ENCODE results near the gene TNRC6B. TPM values are rescaled to one million over a fixed set of nuclear protein-coding genes. Genes with fewer than 3 reads are reported as not detected.
A peak's percentile ranks its signal among the peaks of the same experiment; 100 is the strongest.

Gene TNRC6B
- total RNA-seq, 1 donor from 2014 or later: 60.0 TPM

DNA sequence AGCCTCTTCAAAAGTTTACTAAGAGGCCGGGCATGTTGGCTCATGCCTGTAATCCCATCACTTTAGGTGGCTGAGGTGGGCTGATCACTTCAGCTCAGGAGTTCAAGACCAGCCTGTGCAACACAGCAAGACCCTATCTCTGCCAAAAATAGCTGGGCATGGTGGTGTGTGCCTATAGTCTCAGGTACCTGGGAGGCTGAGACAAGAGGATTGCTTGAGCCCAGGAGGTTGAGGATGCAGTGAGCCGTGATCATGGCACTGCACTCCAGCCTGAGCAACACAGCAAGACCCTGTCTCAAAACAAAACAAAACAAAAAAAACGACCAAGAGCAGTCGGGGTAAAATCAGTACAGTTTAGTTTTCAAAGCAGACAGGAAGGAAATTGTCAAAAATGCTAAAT lies 163.9 kb downstream of the TNRC6B start:
- Histone ChIP-seq H3K79me2 (ENCODE audit: low read depth) (peaks cover 3% of the 10 kb centered on the region), H2AFZ (replicated peaks) (no peak overlapping the region), H3K27ac (no peak overlapping the region), H3K9me3 (ENCODE audit: low read depth) (no peaks in the 10 kb centered on the region), H3K9ac (no peak overlapping the region), H3K36me3 (no peaks in the 10 kb centered on the region), H3K4me1 (no peaks in the 10 kb centered on the region), H3K4me3 (no peak overlapping the region), H3K27me3 (no peaks in the 10 kb centered on the region), H3F3A (ENCODE audit: low read depth) (peaks cover 9% of the 10 kb centered on the region), H3K4me2 (no peak overlapping the region), H4K20me1 (ENCODE audit: low read depth) (no peaks in the 10 kb centered on the region)
- H3K4me3 Mint-ChIP-seq: no peak overlapping the region
- DNase-seq (ENCODE audit: low spot score): no peak
- no peaks in the 10 kb centered on the region for H3K36me3 Mint-ChIP-seq
- no peak overlapping the region for H3K27ac Mint-ChIP-seq
- H3K27me3 Mint-ChIP-seq (ENCODE audit: insufficient read depth, low read depth): no peaks in the 10 kb centered on the region
- H3K9me3 Mint-ChIP-seq: no peaks in the 10 kb centered on the region
- peaks cover 3% of the 10 kb centered on the region for H3K4me1 Mint-ChIP-seq
- TF ChIP-seq, protein P1, sequence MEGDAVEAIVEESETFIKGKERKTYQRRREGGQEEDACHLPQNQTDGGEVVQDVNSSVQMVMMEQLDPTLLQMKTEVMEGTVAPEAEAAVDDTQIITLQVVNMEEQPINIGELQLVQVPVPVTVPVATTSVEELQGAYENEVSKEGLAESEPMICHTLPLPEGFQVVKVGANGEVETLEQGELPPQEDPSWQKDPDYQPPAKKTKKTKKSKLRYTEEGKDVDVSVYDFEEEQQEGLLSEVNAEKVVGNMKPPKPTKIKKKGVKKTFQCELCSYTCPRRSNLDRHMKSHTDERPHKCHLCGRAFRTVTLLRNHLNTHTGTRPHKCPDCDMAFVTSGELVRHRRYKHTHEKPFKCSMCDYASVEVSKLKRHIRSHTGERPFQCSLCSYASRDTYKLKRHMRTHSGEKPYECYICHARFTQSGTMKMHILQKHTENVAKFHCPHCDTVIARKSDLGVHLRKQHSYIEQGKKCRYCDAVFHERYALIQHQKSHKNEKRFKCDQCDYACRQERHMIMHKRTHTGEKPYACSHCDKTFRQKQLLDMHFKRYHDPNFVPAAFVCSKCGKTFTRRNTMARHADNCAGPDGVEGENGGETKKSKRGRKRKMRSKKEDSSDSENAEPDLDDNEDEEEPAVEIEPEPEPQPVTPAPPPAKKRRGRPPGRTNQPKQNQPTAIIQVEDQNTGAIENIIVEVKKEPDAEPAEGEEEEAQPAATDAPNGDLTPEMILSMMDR (IDR thresholded peaks at IDR 0.05): no peak
- no peak for TF ChIP-seq EZH2phosphoT487 (IDR thresholded peaks at IDR 0.05)
- no peak for TF ChIP-seq EZH2 (IDR thresholded peaks at IDR 0.05)

DNA sequence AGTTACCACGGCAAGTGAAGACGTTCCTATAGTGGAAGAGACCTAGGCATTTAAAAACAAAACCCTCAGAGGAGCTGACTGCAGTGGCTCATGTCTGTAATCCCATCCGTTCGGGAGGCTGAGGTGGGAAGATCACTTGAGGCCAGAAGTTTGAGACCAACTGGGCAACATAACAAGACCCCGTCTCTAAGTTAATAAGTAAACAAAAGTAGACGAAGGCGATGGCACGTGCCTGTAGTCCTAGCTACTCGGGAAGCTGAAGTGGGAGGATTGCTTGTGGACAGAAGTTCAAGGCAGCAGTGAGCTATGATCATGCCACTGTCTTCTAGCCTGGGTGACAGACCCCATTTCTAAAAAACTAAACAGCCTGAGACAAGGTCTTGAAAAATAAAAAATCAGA lies 164.8 kb downstream of the TNRC6B start:
- Histone ChIP-seq H4K20me1 (ENCODE audit: low read depth) (no peaks in the 10 kb centered on the region), H3K27me3 (no peaks in the 10 kb centered on the region), H2AFZ (replicated peaks) (no peak overlapping the region), H3F3A (ENCODE audit: low read depth) (peaks cover 12% of the 10 kb centered on the region), H3K9ac (no peak overlapping the region), H3K4me3 (no peak overlapping the region), H3K4me1 (peaks cover 3% of the 10 kb centered on the region), H3K4me2 (no peak overlapping the region), H3K79me2 (ENCODE audit: low read depth) (peaks cover 12% of the 10 kb centered on the region), H3K36me3 (no peaks in the 10 kb centered on the region), H3K9me3 (ENCODE audit: low read depth) (no peaks in the 10 kb centered on the region), H3K27ac (no peak overlapping the region)
- peak overlapping the region; percentile 10 for H3K4me3 Mint-ChIP-seq
- no peak overlapping the region for H3K27ac Mint-ChIP-seq
- H3K36me3 Mint-ChIP-seq: no peaks in the 10 kb centered on the region
- H3K9me3 Mint-ChIP-seq: no peaks in the 10 kb centered on the region
- no peaks in the 10 kb centered on the region for H3K27me3 Mint-ChIP-seq (ENCODE audit: insufficient read depth, low read depth)
- DNase-seq (ENCODE audit: low spot score): no peak
- TF ChIP-seq, protein P1 (IDR thresholded peaks at IDR 0.05): no peak
- TF ChIP-seq EZH2 (IDR thresholded peaks at IDR 0.05) (no peak), EZH2phosphoT487 (IDR thresholded peaks at IDR 0.05) (no peak)
- peaks cover 7% of the 10 kb centered on the region for H3K4me1 Mint-ChIP-seq

DNA sequence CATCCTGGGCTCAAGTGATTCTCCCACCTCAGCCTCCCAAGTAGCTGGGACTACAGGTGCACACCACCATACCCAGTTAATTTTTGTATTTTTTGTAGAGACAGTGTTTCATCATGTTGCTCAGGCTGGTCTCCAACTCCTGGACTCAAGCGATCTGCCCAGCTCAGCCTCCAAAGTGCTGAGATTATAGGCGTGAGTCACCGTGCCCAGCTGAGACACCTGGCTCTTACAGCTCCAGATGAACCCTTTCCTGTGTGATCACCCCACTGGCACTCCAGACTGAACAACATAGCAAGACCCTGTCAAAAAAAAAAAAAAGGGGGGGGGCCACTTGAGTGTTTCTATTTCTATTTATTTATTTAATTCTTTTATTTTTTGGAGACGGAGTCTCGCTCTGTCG lies 167.5 kb downstream of the TNRC6B start:
- Mint-ChIP-seq H3K9me3 (no peaks in the 10 kb centered on the region), H3K27me3 (ENCODE audit: insufficient read depth, low read depth) (no peaks in the 10 kb centered on the region), H3K36me3 (no peaks in the 10 kb centered on the region), H3K27ac (no peak overlapping the region), H3K4me3 (peak overlapping the region; percentile 99), H3K4me1 (peaks cover 13% of the 10 kb centered on the region)
- Histone ChIP-seq H3K79me2 (ENCODE audit: low read depth) (peaks cover 40% of the 10 kb centered on the region), H3K4me2 (peak overlapping the region; percentile 84), H3K9me3 (ENCODE audit: low read depth) (no peaks in the 10 kb centered on the region), H3K27ac (no peak overlapping the region), H3F3A (ENCODE audit: low read depth) (peaks cover 12% of the 10 kb centered on the region), H3K36me3 (peaks cover 8% of the 10 kb centered on the region), H3K4me3 (peak overlapping the region; percentile 64), H3K9ac (no peak overlapping the region), H4K20me1 (ENCODE audit: low read depth) (peaks cover 19% of the 10 kb centered on the region), H3K27me3 (no peaks in the 10 kb centered on the region), H3K4me1 (peaks cover 8% of the 10 kb centered on the region), H2AFZ (replicated peaks) (no peak overlapping the region)
- DNase-seq (ENCODE audit: low spot score): no peak
- no peak for TF ChIP-seq EZH2 (IDR thresholded peaks at IDR 0.05)
- no peak for TF ChIP-seq EZH2phosphoT487 (IDR thresholded peaks at IDR 0.05)
- TF ChIP-seq, protein P1 (IDR thresholded peaks at IDR 0.05): no peak

All from neural progenitor cell (in vitro differentiated cells).